HG02798 (cell line): ENCODE data around the gene APBA2.
"Not testable (repeated sequence)": the region's sequence is repeated elsewhere in the genome, so short reads cannot be mapped to it uniquely, and the experiment has no call there.

Experiments
- ATAC-seq: cut with Tn5 transposase; IDR thresholded peaks from one replicate; pipeline ENCODE4 v1.9.1; 2021; ENCODE audit warnings: mild to moderate bottlenecking; ENCODE audit not compliant: unreplicated experiment, poor library complexity

APBA2 gene

DNA sequence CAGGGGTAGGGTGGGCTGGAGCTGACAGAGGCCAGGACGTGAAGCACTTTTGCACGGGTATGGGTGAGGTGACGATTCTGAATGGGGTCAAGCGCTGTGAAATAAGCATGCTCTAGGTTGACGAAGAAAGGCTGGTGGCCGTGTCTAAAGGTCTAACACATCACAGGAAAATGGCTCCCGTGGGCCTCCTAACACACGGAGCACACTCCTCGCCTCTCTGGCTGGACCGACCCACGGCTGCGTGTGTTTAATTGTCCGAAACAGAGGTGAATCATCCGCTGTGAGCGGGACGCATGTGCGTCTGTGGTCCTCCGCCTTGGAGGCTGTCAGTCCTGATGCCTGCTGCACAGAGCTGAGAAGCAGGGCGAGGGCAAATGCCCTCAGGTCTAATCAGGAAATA, 253.3 kb downstream of the APBA2 start:
- ATAC-seq, result no peak

DNA sequence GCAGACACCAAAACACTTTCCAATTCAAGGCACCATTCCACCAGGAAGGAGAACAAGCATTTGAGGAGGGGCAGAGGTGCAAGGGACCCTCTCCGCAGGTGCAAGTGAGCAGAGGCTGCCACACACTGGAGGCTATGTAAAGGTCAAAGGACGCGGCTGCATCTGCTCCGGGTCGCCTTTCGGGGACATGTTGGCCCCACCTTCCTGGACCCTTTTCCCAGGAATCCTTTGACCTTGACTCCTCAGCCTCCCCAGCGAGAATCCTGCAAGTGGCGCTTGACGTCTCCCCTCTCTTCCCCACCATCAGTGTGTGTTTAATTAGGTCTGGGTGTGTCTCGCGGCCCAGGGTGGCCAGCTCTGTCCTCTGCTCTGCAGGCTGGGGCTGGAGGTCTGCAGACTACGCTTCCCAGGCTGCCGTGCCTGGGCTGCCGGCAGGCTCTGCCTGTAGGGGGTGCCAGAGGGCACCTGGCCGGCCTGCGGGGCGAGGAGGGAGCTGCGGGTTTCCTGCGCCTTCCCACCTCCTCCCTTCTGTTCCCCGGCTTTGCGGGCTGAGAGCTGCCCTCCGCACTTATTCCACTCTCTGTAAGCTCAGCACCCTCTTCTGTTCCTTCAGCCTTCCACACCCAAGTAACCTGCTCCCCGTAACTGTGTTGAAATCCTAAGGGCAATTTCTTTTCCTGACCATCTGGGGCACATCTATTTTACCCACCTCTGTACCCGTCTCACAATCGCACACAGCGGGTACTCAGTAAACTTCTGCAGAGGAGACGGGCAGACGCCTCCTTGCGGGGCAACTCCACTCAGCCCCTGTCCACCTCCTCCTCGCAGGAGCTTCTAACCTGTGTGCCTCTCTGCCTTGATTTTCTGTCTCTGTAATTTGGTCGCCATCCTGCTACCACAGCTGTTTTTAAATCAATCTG, 254.0 kb downstream of the APBA2 start:
- ATAC-seq, result peak; percentile 50

DNA sequence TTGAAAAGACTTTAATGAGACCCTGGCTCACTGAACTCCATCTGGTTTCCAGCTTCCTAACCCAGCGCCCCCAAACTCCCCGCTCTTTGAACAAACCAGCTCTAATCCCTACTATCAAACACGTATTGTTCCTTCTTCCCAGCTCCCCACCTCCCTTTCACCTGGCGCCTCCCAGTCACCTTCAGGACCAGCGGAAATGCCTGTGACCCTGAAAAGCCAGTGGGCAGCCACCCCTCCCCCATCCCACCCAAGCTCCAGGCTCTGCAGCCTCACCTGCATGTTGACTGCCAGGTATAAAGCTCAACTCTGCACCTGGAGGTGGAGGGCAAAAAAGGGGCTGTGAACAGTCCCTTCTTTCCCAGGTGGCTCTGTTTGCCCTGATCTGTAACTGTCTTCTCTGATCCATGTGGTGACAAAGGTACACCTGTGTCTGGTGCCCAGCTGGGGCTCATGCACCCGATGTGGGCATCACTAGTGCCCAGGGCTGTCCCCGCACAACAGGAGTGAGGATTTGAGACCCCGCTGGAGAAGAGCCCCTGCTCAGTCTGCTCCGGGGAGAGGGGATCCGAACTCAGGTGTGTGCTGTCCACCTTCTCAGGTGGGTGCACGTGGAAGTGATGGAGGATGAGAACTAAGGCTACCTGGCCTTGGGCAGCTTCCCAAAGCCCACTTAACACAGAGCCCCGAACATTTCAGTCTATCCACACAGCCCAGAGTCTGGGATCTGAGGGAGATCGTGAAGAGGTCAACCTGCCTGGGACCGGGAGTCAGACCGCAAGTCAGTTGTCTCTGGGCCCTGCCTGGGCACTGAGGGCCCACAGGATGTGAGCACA, 254.9 kb downstream of the APBA2 start:
- ATAC-seq, result no peak

DNA sequence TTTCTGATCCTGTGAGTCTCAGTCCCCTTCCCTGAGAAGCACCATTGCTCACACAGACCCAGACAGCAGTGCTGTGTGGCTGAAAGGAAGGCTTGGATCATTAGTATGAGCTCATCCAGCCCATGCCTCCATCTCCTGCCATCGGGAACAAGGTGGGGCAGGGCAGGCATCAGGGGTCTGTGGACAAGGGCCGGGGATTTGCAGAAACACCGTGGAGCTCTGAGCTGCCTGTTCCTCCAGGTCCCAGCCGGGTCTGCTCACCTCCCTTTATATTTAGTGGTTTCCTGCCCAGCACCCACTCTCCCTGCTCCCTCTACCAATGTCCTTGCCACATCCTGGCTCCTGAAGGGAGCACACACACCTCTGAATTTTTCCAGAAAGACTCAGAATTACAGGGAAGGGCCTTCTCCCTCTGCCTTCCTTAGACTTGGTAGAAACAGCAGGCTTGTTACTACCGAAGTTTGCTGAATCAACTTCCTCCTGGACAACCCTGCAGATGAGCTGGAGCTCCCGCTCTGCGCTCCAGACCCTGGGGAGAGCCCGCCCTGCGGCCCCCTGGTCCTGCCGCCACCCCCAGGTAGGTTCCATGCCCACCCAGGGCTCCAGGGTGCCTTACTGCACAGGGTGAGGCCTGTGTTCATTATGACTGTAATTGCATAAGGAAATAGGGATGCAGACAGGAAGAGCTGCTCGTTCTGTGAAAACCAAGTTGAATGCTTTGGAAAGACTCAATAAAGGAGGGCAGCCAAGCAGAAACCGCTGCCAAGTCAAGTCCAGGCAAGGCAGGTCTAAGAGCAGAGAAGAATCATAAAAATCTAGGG, 255.7 kb downstream of the APBA2 start:
- no peak for ATAC-seq

DNA sequence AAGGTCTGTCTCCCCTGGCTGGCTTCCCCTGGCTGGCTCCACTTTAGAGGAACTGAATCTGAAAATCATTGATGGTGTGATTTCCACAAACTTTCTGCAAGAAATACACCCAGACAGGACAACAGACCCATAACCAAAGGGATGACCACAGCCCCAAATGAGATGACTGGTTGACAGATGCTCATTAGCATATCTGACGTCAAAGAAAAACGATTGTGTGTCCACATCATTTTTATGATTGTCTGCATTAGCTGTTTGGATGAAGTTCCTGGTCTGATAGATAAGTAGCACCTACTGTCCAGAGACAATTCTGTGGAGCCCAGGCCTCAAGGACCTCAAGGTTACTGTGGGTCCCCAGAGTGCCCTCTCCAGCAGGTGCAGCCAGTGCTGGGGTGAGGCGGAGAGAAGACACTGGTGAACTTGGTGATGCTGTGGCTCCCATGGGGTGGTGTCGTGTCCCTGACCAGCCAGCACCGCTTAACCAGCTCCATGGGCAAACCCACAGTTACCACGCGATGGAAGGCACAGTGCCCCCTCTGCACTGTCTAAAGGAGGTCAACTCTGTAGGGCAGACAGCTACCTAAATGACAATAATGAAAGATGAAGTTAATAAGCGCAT, 256.5 kb downstream of the APBA2 start:
- ATAC-seq, result no peak

DNA sequence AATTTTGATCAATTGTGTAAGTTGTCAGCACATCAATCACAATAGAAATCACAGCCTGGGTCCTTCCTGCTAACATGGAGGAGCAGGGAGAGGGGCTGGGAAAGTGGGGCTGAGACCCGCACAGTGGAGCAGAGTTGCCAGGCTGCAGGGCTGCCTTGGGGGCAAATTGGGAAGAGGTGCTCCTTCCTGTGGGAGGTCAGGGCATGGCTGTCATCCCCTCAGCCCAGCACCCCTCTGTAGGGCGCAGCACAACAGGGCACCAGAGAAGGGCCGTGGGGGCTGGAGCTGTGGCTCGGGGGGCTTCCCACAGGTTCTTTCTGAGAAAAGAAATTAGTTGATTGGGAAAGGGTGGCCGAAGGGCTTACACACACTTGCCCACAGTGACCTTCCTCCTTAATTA, 257.5 kb downstream of the APBA2 start:
- no peak for ATAC-seq

DNA sequence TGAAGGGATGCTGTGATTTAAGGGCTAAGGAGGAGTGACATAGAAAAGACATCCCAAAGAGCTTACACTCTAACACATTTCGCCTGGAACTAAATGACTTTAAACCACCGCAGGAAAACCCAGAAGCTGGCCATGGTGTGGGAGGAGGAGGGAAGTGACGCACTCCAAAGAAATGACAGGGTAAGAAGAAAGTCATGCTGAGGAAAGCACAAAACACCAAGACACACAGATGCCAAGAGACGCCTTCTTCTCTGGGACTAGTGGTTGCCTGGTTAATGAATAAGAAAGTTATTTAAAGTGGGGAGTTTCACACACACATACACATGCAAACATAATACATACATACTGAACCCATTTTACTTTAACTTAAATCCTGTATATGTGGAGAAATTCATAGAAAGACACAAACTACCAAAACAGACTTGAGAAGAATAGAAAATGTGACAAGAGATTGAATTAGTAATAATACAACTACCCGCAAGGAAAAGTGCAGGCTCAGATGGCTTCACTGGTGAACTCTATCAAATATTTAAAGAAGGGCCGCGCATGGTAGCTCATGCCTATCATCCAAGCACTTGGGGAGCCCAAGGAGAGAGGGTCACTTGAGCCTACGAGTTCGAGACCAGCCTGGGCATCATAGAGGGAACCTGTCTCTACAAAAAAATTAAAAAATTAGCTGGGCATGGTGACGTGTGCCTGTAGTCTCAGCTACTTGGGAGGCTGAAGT, 258.3 kb downstream of the APBA2 start:
- ATAC-seq, result peak; percentile 53

DNA sequence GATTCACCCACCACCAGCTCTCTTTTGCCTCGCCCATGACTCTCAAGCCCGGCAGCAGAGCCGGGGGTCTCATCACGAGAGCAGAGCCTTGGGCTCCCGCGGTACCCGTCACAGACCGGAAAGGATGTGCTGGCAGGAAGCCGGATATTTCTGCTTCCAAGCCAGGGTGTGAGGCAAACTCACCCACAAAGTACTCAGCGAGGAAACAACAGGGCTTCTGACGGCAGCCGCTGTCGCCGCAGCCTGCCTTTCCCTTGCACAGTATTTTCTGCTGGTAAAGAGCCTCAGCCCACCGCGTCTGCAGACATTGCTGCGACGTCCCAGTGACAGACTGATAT, 263.9 kb downstream of the APBA2 start:
- no peak for ATAC-seq

DNA sequence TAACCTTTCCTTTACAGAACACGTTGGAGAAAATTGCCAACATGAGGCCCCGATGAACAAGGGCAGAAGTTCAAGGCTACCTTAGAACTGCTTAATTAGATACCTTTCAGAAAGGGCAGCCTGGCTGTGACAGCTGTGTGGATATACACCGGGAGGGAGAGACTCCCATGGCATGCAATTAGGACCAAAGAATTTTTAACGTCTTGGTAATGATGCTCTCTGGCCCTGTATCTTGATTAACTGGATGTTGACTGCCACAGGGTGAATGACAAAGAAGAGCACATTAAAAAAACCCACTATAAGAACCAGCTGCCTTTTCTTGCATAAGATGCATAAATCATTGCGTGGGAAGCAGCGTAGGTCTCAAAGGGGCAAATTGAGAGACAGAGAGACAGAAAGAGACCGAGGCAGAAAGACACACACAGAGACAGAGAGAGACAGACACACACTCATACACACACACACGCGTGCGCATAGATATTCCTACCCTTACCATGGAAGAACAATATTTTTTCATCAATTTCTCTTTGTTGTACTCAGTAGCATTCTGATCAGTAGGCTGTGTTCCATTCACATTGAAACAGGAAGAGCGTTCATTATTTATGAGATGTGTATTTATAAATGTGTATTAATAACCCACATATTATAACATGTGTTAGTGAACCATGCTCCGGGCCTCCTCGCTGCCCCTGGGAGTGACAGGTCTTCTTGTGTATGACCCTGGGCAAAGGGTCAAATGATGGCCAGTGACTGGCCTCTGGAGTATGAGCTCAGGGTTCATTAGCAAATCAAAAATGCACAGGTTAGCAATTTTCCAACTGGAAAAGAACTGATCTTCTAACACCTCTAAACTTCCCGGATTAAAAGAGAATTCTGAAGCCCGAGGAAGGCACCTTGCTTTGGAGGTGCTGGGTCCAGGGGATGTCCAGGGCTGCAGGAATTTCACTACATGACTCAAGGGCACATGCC, 265.0 kb downstream of the APBA2 start:
- no peak for ATAC-seq

DNA sequence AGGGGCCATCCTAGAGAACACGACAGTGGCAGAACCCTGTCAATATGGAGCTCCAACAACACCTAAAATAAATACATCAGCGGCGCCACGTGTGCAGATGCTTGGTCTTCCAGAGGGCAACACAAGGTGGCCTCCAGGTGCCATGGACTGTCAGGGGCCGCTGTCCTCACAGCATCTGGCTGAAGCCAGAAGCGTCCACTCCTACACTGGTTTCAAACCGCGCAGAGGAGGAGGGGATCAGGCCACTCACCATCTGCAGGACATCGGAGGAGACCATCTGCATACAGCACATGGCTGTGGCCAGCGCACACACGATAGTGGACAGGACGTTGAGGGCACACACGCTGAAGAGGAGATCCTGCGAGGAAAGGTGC, 265.7 kb downstream of the APBA2 start:
- no peak for ATAC-seq

DNA sequence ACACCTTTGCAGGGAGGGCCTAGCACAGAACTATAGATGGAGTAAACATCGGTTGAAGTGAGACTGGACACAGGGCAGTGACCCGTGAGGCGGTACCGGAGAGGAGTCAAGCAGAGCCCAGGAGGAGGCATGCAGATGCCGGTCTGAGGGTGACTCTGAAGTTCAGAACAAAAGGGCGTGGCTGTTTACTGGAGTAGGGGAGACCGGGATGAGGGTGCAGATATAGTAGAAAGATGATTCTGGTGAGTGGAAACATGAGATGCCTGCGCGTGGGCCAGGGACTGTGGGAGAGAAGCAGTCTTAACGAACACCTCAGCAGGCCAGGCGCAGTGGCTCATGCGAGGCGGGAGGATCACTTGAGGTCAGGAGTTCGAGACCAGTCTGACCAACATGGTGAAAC, 270.7 kb downstream of the APBA2 start:
- ATAC-seq, result no peak

DNA sequence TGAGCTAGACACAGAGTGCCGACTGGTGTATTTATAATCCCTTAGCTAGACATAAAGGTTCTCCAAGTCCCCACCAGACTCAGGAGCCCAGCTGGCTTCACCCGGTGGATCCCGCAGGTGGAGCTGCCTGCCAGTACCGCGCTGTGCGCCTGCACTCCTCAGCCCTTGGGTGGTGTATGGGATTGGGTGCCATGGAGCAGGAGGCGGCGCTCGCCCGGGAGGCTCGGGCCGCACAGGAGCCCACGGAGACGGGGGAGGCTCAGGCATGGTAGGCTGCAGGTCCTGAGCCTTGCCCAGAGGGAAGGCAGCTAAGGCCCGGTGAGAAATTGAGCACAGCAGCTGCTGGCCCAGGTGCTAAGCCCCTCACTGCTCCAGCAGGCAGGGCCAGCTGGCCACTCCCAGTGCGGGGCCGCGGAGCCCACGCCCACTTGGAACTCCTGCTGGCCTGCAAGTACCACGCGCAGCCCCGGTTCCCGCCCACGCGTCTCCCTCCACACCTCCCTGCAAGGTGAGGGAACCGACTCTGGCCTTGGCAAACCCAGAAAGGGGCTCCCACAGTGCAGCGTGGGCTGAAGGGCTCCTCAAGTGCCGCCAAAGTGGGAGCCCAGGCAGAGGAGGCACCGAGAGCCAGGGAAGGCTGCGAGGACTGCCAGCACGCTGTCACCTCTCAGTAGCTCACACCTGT, 274.1 kb downstream of the APBA2 start:
- ATAC-seq, result no peak

DNA sequence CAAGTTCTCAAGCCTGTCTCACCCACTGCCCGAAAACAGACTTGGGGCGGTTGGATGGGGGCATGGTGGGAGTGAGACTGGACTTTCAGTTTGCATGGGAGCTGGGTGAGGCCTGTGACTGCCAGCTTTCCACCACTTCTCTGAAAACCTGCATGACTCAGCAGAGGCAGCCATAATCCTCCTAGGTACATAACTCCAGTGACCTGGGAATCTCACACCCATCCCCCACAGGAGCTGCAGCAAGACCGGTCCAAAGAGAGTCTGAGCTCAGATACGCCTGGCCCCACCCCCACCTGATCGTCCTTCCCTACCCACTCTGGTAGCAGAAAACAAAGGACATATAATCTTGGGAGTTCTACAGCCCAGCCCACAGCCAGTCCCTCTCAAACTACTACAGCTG, 276.6 kb downstream of the APBA2 start:
- ATAC-seq, result no peak

DNA sequence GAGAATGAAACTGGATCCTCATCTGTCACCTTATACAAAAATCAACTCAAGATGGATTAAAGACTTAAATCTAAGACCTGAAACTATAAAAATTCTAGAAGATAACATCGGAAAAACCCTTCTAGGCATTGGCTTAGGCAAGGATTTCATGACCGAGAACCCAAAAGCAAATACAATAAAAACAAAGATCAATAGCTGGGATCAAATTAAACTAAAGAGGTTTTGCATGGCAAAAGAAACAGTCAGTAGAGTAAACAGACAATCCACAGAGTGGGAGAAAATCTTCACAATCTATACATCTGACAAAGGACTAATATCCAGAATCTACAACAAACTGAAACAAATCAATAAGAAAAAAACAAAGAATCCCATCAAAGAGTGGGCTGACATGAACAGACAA, 281.3 kb downstream of the APBA2 start:
- ATAC-seq, result not testable (repeated sequence)
